GM12801 (cell line): ENCODE results near the gene STAT5B.

ENCODE experiments used
- CTCF ChIP-seq: IDR thresholded peaks from one replicate; pipeline ENCODE4 v1.5.1; 2011; ENCODE audit warnings: control low read depth; ENCODE audit not compliant: insufficient read length; ENCODE audit errors: extremely low read depth

STAT5B gene

GRCh38 chr17:42276609-42277341, 584 bp upstream of the STAT5B start:
- TF ChIP-seq CTCF: no peak

GRCh38 chr17:42275527-42276358, 448 bp downstream of the STAT5B start:
- TF ChIP-seq CTCF: no peak

- TF ChIP-seq CTCF: no peak
These were observed 1.2 kb downstream of the STAT5B start for GRCh38 chr17:42274812-42275526.

- TF ChIP-seq CTCF: no peak
These were observed 2.0 kb downstream of the STAT5B start for GRCh38 chr17:42274253-42274542.

GRCh38 chr17:42273474-42274252, 2.5 kb downstream of the STAT5B start:
- no peak for TF ChIP-seq CTCF

- no peak for TF ChIP-seq CTCF
These were observed 3.9 kb downstream of the STAT5B start for GRCh38 chr17:42272162-42272907.
